HL-60 (cell line): ENCODE data around the gene RSAD1.
A peak's percentile ranks its signal among the peaks of the same experiment; 100 is the strongest.

Experiments
- DNase-seq, 2 experiments: peaks; one replicate each; pipeline ENCODE4 v3.0.0-alpha.2; 2010 to 2020; ENCODE audit warnings: low read depth in 1 of 2, low spot score in 1 of 2
- H3K27ac ChIP-seq: fragments of 250-450 bp; sonication (Bioruptor Pico); replicated peaks from 2 replicates; pipeline ENCODE4 v1.5.1; 2020; ENCODE audit warnings: mild to moderate bottlenecking, moderate library complexity
- H3K27me3 ChIP-seq: fragments of 250-450 bp; sonication (Bioruptor Pico); 2 replicates; pipeline ENCODE4 v1.5.1; 2021; ENCODE audit warnings: mild to moderate bottlenecking, moderate library complexity; ENCODE audit not compliant: insufficient read depth, poor library complexity, severe bottlenecking
- H3K4me3 ChIP-seq: replicated peaks from 2 replicates; pipeline ENCODE4 v1.5.1; 2011; ENCODE audit warnings: mild to moderate bottlenecking, control low read depth, low read length; ENCODE audit not compliant: insufficient read depth
- CTCF ChIP-seq: IDR thresholded peaks from one replicate; pipeline ENCODE4 v1.5.1; 2011; ENCODE audit warnings: low read length, control low read depth, inconsistent platforms; ENCODE audit not compliant: insufficient read depth
- GABPA ChIP-seq: IDR thresholded peaks from 2 replicates; pipeline ENCODE4 v1.6.1; 2012; ENCODE audit warnings: low read depth
- POLR2AphosphoS5 ChIP-seq: IDR thresholded peaks from 2 replicates; pipeline ENCODE4 v1.6.1; 2012; ENCODE audit warnings: low read depth
- REST ChIP-seq: IDR thresholded peaks from 2 replicates; pipeline ENCODE4 v1.6.1; 2012; ENCODE audit warnings: low read depth; ENCODE audit not compliant: insufficient replicate concordance
- SPI1 ChIP-seq: IDR thresholded peaks from 2 replicates; pipeline ENCODE4 v1.6.1; 2012; ENCODE audit warnings: low read depth, mild to moderate bottlenecking, borderline replicate concordance

Gene RSAD1

GRCh38 chr17:50514388-50514787, 35.7 kb downstream of the RSAD1 start:
- Histone ChIP-seq H3K4me3 (no peak overlapping the region), H3K27ac (no peak overlapping the region), H3K27me3 (no peaks in the 10 kb centered on the region)
- DNase-seq, result no peak
- TF ChIP-seq POLR2AphosphoS5, result no peak
- TF ChIP-seq CTCF, result no peak
- no peak for TF ChIP-seq REST
- TF ChIP-seq SPI1, result no peak
- no peak for TF ChIP-seq GABPA

GRCh38 chr17:50514936-50515702, 36.5 kb downstream of the RSAD1 start:
- no peak overlapping the region for H3K27ac ChIP-seq
- TF ChIP-seq REST (no peak), CTCF (no peak), POLR2AphosphoS5 (no peak), SPI1 (no peak), GABPA (no peak)
- H3K4me3 ChIP-seq, result no peak overlapping the region
- DNase-seq, result peak in 1 of 2 experiments; percentile 57
- no peaks in the 10 kb centered on the region for H3K27me3 ChIP-seq

- Histone ChIP-seq H3K27ac (no peak overlapping the region), H3K4me3 (no peak overlapping the region), H3K27me3 (no peaks in the 10 kb centered on the region)
- TF ChIP-seq GABPA (no peak), POLR2AphosphoS5 (no peak), REST (no peak), CTCF (no peak), SPI1 (no peak)
- no peak for DNase-seq
These were observed 38.4 kb downstream of the RSAD1 start for GRCh38 chr17:50517011-50517410.
